ENCODE data around the gene TIAM2. TPM values are rescaled to one million over a fixed set of nuclear protein-coding genes. Genes with fewer than 3 reads are reported as not detected.

TIAM2 gene
- total and polyA plus RNA-seq, 9 donors = 9.1 to 15.6 (median 10.3) TPM

DNA sequence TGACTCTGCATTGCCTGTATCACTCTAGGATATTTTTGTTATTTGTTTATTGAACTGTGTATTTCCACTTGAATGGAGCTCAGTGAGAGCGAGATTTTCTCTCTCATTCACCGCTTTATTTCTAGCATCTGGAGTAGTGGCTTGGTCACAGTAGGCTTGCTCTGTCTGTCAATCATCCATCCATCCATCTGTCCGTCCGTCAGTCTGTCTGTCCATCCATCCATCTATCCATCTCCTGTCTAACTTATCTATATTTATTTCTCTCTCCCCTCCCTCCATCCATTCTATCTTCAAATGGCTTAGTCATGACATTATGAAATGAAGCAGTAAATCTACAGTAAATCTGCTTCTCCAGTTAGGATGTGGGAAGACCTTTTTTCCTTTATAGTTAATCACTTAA is 94.6 kb downstream of the TIAM2 start:
- DNase-seq = no peak
- Histone ChIP-seq H3K9me3 (no peaks in the 10 kb centered on the region), H3K4me1 (ENCODE audit: insufficient read depth) (no peaks in the 10 kb centered on the region), H3K27ac (no peak overlapping the region), H3K36me3 (no peaks in the 10 kb centered on the region), H3K4me3 (no peak overlapping the region), H3K27me3 (no peaks in the 10 kb centered on the region)
- TF ChIP-seq, protein P1, sequence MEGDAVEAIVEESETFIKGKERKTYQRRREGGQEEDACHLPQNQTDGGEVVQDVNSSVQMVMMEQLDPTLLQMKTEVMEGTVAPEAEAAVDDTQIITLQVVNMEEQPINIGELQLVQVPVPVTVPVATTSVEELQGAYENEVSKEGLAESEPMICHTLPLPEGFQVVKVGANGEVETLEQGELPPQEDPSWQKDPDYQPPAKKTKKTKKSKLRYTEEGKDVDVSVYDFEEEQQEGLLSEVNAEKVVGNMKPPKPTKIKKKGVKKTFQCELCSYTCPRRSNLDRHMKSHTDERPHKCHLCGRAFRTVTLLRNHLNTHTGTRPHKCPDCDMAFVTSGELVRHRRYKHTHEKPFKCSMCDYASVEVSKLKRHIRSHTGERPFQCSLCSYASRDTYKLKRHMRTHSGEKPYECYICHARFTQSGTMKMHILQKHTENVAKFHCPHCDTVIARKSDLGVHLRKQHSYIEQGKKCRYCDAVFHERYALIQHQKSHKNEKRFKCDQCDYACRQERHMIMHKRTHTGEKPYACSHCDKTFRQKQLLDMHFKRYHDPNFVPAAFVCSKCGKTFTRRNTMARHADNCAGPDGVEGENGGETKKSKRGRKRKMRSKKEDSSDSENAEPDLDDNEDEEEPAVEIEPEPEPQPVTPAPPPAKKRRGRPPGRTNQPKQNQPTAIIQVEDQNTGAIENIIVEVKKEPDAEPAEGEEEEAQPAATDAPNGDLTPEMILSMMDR (IDR thresholded peaks at IDR 0.05) = no peak
- TF ChIP-seq POLR2A (IDR thresholded peaks at IDR 0.05) (no peak), EP300 (IDR thresholded peaks at IDR 0.05) (no peak)
- 94 to 97% (median 96%) methylated on average over 4 of the region's 4 CpGs for WGBS, 3 donors
- intact Hi-C loops (cut with DNase I) = no loop called here

DNA sequence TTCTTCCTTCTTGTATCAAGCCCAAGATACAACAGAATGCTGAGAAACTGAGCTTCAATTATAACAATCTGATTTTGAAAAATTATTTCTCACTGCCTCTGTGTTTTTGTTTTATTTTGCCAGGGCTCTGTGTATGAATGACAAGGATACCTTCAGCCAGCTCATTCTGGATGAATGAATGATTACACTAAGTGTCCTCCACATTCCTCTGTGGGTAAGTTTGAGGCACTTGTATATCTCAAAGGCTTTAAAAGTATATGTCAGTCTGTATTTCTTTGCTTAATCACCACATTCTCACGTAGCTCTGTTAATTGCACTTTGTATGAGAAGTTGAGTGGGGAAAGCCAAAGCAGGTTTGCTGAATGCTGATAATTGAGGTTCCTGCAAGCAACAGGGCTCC is 95.1 kb downstream of the TIAM2 start:
- no peak overlapping the region for H3K4me3 ChIP-seq
- no peaks in the 10 kb centered on the region for H3K4me1 ChIP-seq (ENCODE audit: insufficient read depth)
- H3K27ac ChIP-seq = no peak overlapping the region
- no peaks in the 10 kb centered on the region for H3K9me3 ChIP-seq
- intact Hi-C loops (cut with DNase I) = no loop called here
- H3K27me3 ChIP-seq = no peaks in the 10 kb centered on the region
- no peaks in the 10 kb centered on the region for H3K36me3 ChIP-seq
- TF ChIP-seq POLR2A (IDR thresholded peaks at IDR 0.05) (no peak), EP300 (IDR thresholded peaks at IDR 0.05) (no peak)
- TF ChIP-seq, protein P1 (IDR thresholded peaks at IDR 0.05) = no peak
- no peak for DNase-seq
- 86 to 91% (median 86%) methylated on average over 1 of the region's 1 CpG for WGBS, 3 donors

DNA sequence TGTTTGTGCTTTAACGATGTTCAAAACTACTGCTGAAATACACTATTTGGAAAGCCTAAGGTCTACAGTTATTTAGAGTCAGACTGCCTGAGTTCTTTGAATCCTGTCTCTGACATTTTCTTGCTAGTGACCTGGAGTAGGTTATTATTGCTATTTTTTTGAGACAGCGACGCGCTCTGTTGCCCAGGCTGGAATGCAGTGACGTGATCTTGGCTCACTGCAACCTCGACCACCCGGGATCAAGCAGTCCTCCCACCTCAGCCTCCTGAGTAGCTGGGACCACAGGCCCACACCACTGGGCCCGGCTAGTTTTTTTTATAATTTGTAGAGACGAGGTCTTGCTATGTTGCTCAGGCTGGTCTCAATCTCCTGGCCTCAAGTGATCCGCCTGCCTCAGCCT is 96.6 kb downstream of the TIAM2 start:
- Histone ChIP-seq H3K27me3 (no peaks in the 10 kb centered on the region), H3K36me3 (no peaks in the 10 kb centered on the region), H3K4me3 (no peak overlapping the region), H3K27ac (no peak overlapping the region), H3K9me3 (no peaks in the 10 kb centered on the region), H3K4me1 (ENCODE audit: insufficient read depth) (no peaks in the 10 kb centered on the region)
- intact Hi-C loops (cut with DNase I) = no loop called here
- no peak for DNase-seq
- 82 to 85% (median 83%) methylated on average over 10 of the region's 10 CpGs for WGBS, 3 donors
- TF ChIP-seq EP300 (IDR thresholded peaks at IDR 0.05) = no peak

DNA sequence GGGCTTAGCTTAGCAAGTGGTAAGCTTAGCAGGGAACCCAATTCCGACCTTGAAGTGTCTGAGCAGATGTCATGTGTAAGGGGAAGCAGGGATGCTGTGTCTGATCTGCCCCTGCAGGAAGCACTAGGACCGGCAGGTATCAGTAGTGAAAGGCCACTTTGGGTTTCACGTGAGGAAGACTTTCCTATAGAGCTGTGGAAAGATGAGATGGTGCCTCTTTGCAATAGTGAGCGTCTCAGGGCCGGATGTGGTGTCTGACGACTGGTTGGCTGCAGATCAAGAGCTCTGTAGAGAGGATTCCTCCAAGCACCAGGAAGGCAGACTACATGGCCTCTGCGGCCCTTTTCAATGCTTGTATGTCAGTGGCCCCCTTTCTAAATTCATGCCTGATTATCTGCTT is 98.3 kb downstream of the TIAM2 start:
- intact Hi-C loops (cut with DNase I) = no loop called here
- TF ChIP-seq EP300 (IDR thresholded peaks at IDR 0.05) (no peak), POLR2A (IDR thresholded peaks at IDR 0.05) (no peak)
- TF ChIP-seq, protein P1 (IDR thresholded peaks at IDR 0.05) = no peak
- Histone ChIP-seq H3K9me3 (no peaks in the 10 kb centered on the region), H3K4me3 (no peak overlapping the region), H3K36me3 (no peaks in the 10 kb centered on the region), H3K27ac (no peak overlapping the region), H3K27me3 (no peaks in the 10 kb centered on the region), H3K4me1 (ENCODE audit: insufficient read depth) (no peaks in the 10 kb centered on the region)
- WGBS, 3 donors = 83 to 86% (median 84%) methylated on average over 7 of the region's 7 CpGs
- DNase-seq = no peak

DNA sequence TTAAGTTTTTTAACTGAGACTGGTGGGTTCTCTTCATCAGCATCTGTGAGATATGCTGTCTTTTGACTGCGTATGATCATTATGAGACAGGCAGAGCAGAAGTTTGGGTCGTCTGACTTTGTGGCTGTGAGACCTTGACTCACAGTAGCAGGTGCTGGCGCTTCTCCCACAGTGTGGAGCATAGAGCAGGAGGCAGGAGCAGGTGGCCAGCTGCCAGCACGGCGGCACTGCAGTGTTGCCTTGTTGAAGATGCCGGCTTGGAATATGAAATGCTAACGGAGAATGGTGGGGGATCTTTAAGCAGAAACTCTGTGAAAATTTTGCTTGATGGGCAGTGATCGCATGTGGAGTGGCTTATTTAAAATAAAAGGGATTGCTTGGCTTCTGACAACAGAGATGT is 105.0 kb downstream of the TIAM2 start:
- Histone ChIP-seq H3K27me3 (no peaks in the 10 kb centered on the region), H3K9me3 (no peaks in the 10 kb centered on the region), H3K36me3 (no peaks in the 10 kb centered on the region), H3K4me3 (no peak overlapping the region), H3K27ac (no peak overlapping the region), H3K4me1 (ENCODE audit: insufficient read depth) (no peaks in the 10 kb centered on the region)
- DNase-seq = peak in 4 of 5 donors; percentile 35 to 58 (median 44)
- no peak for TF ChIP-seq POLR2A (IDR thresholded peaks at IDR 0.05)
- TF ChIP-seq, protein P1 (IDR thresholded peaks at IDR 0.05) = no peak
- no peak for TF ChIP-seq EP300 (IDR thresholded peaks at IDR 0.05)
- intact Hi-C loops (cut with DNase I) = no loop called here
- 20 to 41% (median 23%) methylated on average over 8 of the region's 8 CpGs for WGBS, 3 donors

Measured in ovary (tissue), 9 donors.